Fibroblast of gingiva (primary cell): ENCODE results near the gene ZNF808.
A peak's percentile ranks its signal among the peaks of the same experiment; 100 is the strongest.
"Not testable (repeated sequence)": the region's sequence is repeated elsewhere in the genome, so short reads cannot be mapped to it uniquely, and the experiment has no call there.

Experiments
- DNase-seq: peaks from one replicate; pipeline ENCODE4 v3.0.0-alpha.2; 2011; ENCODE audit warnings: low read depth

Gene ZNF808

DNA sequence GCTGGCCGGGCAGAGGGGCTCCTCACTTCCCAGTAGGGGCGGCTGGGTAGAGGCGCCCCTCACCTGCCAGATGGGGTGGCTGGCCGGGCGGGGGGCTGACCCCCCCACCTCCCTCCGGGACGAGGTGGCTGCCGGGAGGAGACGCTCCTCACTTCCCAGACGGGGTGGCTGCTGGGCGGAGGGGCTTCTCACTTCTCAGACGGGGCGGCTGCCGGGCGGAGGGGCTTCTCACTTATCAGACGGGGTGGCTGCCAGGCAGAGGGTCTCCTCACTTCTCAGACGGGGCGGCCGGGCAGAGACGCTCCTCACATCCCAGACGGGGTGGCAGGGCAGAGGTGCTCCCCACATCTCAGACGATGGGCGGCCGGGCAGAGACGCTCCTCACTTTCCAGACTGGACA is 66.0 kb downstream of the ZNF808 start:
- DNase-seq, result not testable (repeated sequence)

- no peak for DNase-seq
These were observed 71.8 kb downstream of the ZNF808 start for GRCh38 chr19:52599241-52599640.

DNA sequence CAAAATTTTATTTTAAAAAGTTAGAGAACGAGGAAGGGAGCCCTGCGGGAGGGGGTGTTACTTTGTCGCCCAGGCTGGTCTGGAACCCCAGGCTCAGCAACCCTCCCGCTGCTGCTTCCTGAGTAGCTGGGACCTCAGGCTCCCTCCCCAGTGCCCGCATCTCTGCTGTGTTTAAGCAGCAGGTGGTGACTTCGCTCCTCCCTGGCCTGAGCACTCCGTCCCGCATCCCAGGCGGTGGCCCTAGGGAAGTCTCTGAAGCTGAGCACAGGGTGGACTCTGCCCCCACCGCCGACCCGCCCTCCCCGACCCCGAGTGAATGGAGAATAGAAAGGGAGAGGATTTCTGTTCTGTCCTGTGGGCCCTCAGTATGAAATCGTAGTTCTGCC is 73.2 kb downstream of the ZNF808 start:
- DNase-seq, result no peak

DNA sequence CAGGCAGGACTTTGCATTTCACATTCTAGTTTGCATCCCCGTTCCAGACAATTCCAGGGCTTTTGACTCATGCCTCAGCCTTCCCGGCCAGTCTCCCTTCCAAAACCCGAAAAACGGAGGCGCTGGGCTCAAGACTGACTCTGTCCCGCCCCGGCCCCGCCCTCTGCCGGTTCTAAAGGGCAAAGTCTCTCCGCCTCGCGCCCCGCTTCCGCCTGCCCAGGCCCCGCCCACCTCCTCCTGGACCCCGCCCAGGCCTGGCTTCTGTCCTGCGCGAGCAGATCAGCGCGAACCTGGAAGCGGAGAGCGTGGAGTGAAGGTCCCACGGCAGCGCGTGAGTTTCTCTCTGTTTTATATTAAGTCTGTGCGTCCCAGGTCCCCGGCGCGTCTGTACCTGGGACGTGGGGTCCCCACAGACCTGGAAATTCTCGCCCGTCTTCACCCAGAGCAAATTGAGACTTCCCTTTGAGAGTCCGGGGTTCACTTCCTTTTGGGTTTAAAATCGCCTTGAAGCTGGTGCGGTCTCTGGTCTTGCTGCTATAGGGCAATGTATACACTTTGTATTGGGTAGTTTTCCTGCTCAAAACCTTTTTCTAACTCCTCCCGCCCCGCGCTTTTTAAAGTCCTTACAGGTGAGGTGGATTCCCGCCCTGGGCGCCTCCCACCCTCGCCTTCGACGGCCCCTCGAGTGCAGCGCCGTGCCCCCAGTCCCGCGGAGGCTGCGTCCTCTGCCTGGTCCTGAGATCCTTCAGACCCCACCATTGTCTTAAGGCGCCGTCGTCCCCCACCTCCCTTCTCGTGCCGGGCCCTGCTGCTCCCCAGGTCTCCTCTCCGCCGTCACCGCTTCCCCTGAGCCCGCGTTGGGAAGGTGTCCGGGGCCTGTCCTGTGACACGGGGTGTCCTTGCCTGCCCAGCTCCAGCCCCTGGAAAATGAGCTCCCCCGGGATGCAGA is 73.8 kb downstream of the ZNF808 start:
- peak; percentile 89 for DNase-seq

- DNase-seq, result peak; percentile 9
These were observed 74.5 kb downstream of the ZNF808 start for GRCh38 chr19:52601974-52602366.

DNA sequence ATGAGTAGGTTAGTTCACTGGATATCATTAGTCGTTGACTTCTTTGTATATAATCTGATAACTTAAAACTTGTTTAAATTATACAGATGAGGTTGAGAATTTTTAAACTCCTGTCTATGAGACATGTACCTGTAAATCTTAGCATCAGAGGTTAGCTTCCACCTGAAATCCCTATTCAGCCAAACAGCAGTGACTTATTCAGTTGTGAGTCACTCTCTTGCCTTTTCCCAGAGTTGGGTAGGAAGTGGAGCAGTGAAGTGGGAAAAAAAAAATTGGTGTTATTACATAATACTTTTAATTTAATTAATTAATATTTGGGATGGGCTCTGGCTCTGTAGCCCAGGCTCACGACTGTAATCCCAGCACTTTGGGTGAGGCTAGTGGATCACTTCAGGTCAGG is 75.5 kb downstream of the ZNF808 start:
- no peak for DNase-seq

- peak; percentile 79 for DNase-seq
These were observed 76.2 kb downstream of the ZNF808 start for GRCh38 chr19:52603558-52604207.
